Stimulated activated naive CD8-positive, alpha-beta T cell treated with anti-CD3 and anti-CD28 coated beads, Interleukin-15, Interleukin-2, amounts not matched to agents 100 ng/mL and 50 ng/mL, for 24 hours (primary cell): ENCODE results near the gene GOLGA8J.
"Not testable (repeated sequence)": the region's sequence is repeated elsewhere in the genome, so short reads cannot be mapped to it uniquely, and the experiment has no call there.

Experiments used
- H3K27ac Mint-ChIP-seq: one replicate; pipeline ENCODE4 v1.8.0; 2021; ENCODE audit warnings: mild to moderate bottlenecking, mixed read lengths
- H3K27me3 Mint-ChIP-seq: one replicate; pipeline ENCODE4 v1.8.0; 2021; ENCODE audit warnings: mixed read lengths
- H3K36me3 Mint-ChIP-seq: one replicate; pipeline ENCODE4 v1.8.0; 2021; ENCODE audit warnings: low read depth, mixed read lengths
- H3K4me1 Mint-ChIP-seq: one replicate; pipeline ENCODE4 v1.8.0; 2021; ENCODE audit warnings: low read depth, mixed read lengths
- H3K4me3 Mint-ChIP-seq: one replicate; pipeline ENCODE4 v1.8.0; 2021; ENCODE audit warnings: mild to moderate bottlenecking, mixed read lengths
- H3K9me3 Mint-ChIP-seq: one replicate; pipeline ENCODE4 v1.8.0; 2021; ENCODE audit warnings: mixed read lengths

The GOLGA8J gene

GRCh38 chr15:30059771-30060170 is 23.0 kb upstream of the GOLGA8J start:
- H3K36me3 Mint-ChIP-seq = no peaks in the 10 kb centered on the region

GRCh38 chr15:30062881-30063280 is 19.9 kb upstream of the GOLGA8J start:
- H3K4me1 Mint-ChIP-seq = no peaks in the 10 kb centered on the region
- H3K9me3 Mint-ChIP-seq = no peaks in the 10 kb centered on the region
- no peak overlapping the region for H3K27ac Mint-ChIP-seq
- H3K36me3 Mint-ChIP-seq = no peaks in the 10 kb centered on the region
- H3K4me3 Mint-ChIP-seq = no peak overlapping the region
- H3K27me3 Mint-ChIP-seq = no peaks in the 10 kb centered on the region

More at GRCh38 chr15:30059771-30060170, 23.0 kb upstream of the GOLGA8J start:
- no peak overlapping the region for H3K27ac Mint-ChIP-seq
- no peaks in the 10 kb centered on the region for H3K4me1 Mint-ChIP-seq
- no peaks in the 10 kb centered on the region for H3K9me3 Mint-ChIP-seq
- H3K4me3 Mint-ChIP-seq = no peak overlapping the region
- no peaks in the 10 kb centered on the region for H3K27me3 Mint-ChIP-seq

GRCh38 chr15:30063835-30064546 is 18.8 kb upstream of the GOLGA8J start:
- no peak overlapping the region for H3K27ac Mint-ChIP-seq

GRCh38 chr15:30065025-30065801 is 17.5 kb upstream of the GOLGA8J start:
- Mint-ChIP-seq H3K27ac (no peak overlapping the region), H3K27me3 (peaks cover 7% of the 10 kb centered on the region), H3K4me3 (no peak overlapping the region), H3K4me1 (no peaks in the 10 kb centered on the region), H3K9me3 (no peaks in the 10 kb centered on the region), H3K36me3 (no peaks in the 10 kb centered on the region)

More at GRCh38 chr15:30063835-30064546, 18.8 kb upstream of the GOLGA8J start:
- Mint-ChIP-seq H3K4me1 (no peaks in the 10 kb centered on the region), H3K36me3 (no peaks in the 10 kb centered on the region), H3K27me3 (peaks cover 7% of the 10 kb centered on the region), H3K4me3 (no peak overlapping the region), H3K9me3 (no peaks in the 10 kb centered on the region)

- no peak overlapping the region for H3K27ac Mint-ChIP-seq
- H3K27me3 Mint-ChIP-seq = peaks cover 13% of the 10 kb centered on the region
Measured at GRCh38 chr15:30068326-30068725, 14.4 kb upstream of the GOLGA8J start.

GRCh38 chr15:30072630-30073029 is 10.1 kb upstream of the GOLGA8J start:
- no peaks in the 10 kb centered on the region for H3K4me1 Mint-ChIP-seq
- H3K4me3 Mint-ChIP-seq = no peak overlapping the region
- H3K36me3 Mint-ChIP-seq = no peaks in the 10 kb centered on the region
- no peak overlapping the region for H3K27ac Mint-ChIP-seq
- peaks cover 27% of the 10 kb centered on the region for H3K27me3 Mint-ChIP-seq
- H3K9me3 Mint-ChIP-seq = no peaks in the 10 kb centered on the region

More at GRCh38 chr15:30068326-30068725, 14.4 kb upstream of the GOLGA8J start:
- Mint-ChIP-seq H3K4me3 (no peak overlapping the region), H3K36me3 (no peaks in the 10 kb centered on the region), H3K9me3 (no peaks in the 10 kb centered on the region), H3K4me1 (no peaks in the 10 kb centered on the region)

GRCh38 chr15:30073915-30074314 is 8.8 kb upstream of the GOLGA8J start:
- Mint-ChIP-seq H3K27ac (no peak overlapping the region), H3K36me3 (no peaks in the 10 kb centered on the region), H3K9me3 (no peaks in the 10 kb centered on the region), H3K27me3 (peaks cover 22% of the 10 kb centered on the region), H3K4me1 (no peaks in the 10 kb centered on the region), H3K4me3 (no peak overlapping the region)

- H3K27me3 Mint-ChIP-seq = peaks cover 11% of the 10 kb centered on the region
- H3K4me1 Mint-ChIP-seq, H3K36me3 Mint-ChIP-seq, H3K27ac Mint-ChIP-seq, H3K9me3 Mint-ChIP-seq, H3K4me3 Mint-ChIP-seq: not testable (repeated sequence)
Measured at GRCh38 chr15:30080816-30081215, 1.9 kb upstream of the GOLGA8J start.

- H3K27ac Mint-ChIP-seq, H3K4me1 Mint-ChIP-seq, H3K9me3 Mint-ChIP-seq, H3K27me3 Mint-ChIP-seq, H3K4me3 Mint-ChIP-seq, H3K36me3 Mint-ChIP-seq: not testable (repeated sequence)
Measured at GRCh38 chr15:30097827-30098226, 15.1 kb downstream of the GOLGA8J start.

GRCh38 chr15:30102890-30103289 is 20.1 kb downstream of the GOLGA8J start:
- H3K27me3 Mint-ChIP-seq, H3K4me1 Mint-ChIP-seq: not testable (repeated sequence)

GRCh38 chr15:30103941-30104507 is 21.3 kb downstream of the GOLGA8J start:
- H3K4me3 Mint-ChIP-seq, H3K36me3 Mint-ChIP-seq, H3K27me3 Mint-ChIP-seq, H3K27ac Mint-ChIP-seq, H3K9me3 Mint-ChIP-seq, H3K4me1 Mint-ChIP-seq: not testable (repeated sequence)

More at GRCh38 chr15:30102890-30103289, 20.1 kb downstream of the GOLGA8J start:
- H3K9me3 Mint-ChIP-seq, H3K27ac Mint-ChIP-seq, H3K36me3 Mint-ChIP-seq, H3K4me3 Mint-ChIP-seq: not testable (repeated sequence)

GRCh38 chr15:30110591-30110990 is 27.8 kb downstream of the GOLGA8J start:
- H3K9me3 Mint-ChIP-seq, H3K36me3 Mint-ChIP-seq, H3K4me1 Mint-ChIP-seq, H3K27me3 Mint-ChIP-seq, H3K4me3 Mint-ChIP-seq, H3K27ac Mint-ChIP-seq: not testable (repeated sequence)

GRCh38 chr15:30130066-30130465 is 47.3 kb downstream of the GOLGA8J start:
- not testable (repeated sequence) for H3K9me3 Mint-ChIP-seq, H3K36me3 Mint-ChIP-seq, H3K4me3 Mint-ChIP-seq, H3K4me1 Mint-ChIP-seq, H3K27ac Mint-ChIP-seq, H3K27me3 Mint-ChIP-seq

GRCh38 chr15:30134751-30135150 is 52.0 kb downstream of the GOLGA8J start, which contains the start of gene GOLGA8T:
Gene GOLGA8T (plus strand): TSS chr15:30135051. CDS start chr15:30135149, 98 bp downstream.
- H3K36me3 Mint-ChIP-seq, H3K4me1 Mint-ChIP-seq, H3K27ac Mint-ChIP-seq, H3K4me3 Mint-ChIP-seq, H3K27me3 Mint-ChIP-seq, H3K9me3 Mint-ChIP-seq: not testable (repeated sequence)
